Measurements from ENCODE around the gene APBB2. TPM values are rescaled to one million over a fixed set of nuclear protein-coding genes. Genes with fewer than 3 reads are reported as not detected.
"Not testable (repeated sequence)": the region's sequence is repeated elsewhere in the genome, so short reads cannot be mapped to it uniquely, and the experiment has no call there.

The APBB2 gene
- total RNA-seq, 1 donor from 2014 or later: 1.7 TPM

DNA sequence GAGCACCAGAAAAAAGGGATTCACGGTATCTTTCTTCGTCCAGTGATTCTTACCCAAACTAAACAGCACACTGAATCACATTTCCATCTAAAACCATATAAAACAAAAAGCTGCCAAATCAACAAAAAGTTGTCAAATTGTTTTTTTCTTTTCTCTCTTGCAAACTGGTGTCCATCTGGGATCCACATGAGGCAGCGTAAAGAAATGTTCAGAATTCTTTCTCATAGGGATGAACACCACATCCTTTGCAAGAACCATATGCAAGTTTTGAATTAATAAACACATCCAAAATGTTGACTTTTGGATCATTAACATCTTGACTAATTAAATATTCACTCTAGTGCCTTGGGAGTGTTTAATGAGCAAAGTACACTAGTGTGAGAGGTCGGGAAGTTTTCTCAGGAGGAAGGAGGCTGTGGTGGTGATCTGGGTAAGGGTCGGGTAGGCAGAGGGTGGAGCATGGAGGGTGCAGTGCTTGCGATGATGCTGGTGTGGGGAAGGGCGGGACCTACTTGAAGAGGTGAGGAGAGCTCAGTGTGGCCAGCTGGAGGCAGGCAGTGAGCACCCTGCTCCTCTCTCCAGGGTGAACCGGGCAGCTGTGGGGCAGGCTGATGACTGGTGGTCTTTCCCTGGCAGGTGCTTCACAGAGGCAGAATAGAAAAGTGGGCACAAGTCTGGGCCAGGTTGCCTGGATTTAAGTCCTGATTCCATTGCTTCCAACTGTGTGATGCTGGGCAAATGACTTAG lies 391.7 kb downstream of the APBB2 start:
- DNase-seq: no peak
- intact Hi-C loops (cut with micrococcal nuclease): no loop called here
- Mint-ChIP-seq H3K4me1 (no peaks in the 10 kb centered on the region), H3K27me3 (no peaks in the 10 kb centered on the region), H3K9me3 (no peaks in the 10 kb centered on the region), H3K4me3 (no peak overlapping the region), H3K36me3 (ENCODE audit: low read depth) (no peaks in the 10 kb centered on the region), H3K27ac (no peak overlapping the region)

DNA sequence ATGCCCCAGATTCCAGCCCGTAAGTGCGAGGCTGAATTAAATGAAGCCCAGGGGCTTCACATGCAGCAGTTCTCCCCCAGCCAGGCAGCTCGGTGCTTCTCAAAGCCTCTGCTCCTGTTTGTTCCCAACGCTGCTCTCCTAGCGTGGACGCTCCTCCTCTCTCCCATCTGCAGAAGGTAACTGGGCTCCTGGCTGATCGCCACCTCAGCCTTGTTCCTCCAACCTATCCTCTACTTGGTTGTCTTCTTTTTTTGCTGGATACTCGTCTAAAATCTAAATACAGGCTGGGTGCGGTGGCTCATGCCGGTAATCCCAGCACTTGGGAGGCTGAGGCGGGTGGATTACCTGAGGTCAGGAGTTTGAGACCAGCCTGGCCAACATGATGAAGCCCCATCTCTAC lies 394.2 kb downstream of the APBB2 start:
- no peak for DNase-seq
- intact Hi-C loops (cut with micrococcal nuclease): no loop called here
- Mint-ChIP-seq H3K36me3 (ENCODE audit: low read depth) (no peaks in the 10 kb centered on the region), H3K4me1 (no peaks in the 10 kb centered on the region), H3K9me3 (no peaks in the 10 kb centered on the region), H3K27ac (no peak overlapping the region), H3K27me3 (no peaks in the 10 kb centered on the region), H3K4me3 (no peak overlapping the region)

DNA sequence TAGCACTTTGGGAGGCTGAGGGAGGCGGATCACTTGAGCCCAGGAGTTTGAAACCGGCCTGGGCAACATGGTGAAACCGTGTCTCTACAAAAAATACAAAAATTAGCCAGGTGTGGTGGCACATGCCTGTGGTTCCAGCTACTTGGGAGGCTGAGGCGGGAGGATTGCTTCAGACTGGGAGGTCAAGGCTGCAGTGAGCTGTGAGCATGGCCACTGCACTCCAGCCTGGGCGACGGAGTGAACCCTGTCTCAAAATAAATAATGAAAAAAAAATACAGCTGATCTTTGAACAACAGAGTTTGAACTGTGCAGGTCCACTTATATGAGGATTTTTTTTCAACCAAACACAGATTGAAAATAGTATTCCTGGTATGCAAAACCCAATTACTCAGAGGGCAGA lies 397.2 kb downstream of the APBB2 start:
- H3K36me3 Mint-ChIP-seq (ENCODE audit: low read depth); H3K4me3 Mint-ChIP-seq; intact Hi-C loops (cut with micrococcal nuclease); H3K27ac Mint-ChIP-seq; H3K9me3 Mint-ChIP-seq; DNase-seq; H3K27me3 Mint-ChIP-seq; H3K4me1 Mint-ChIP-seq: not testable (repeated sequence)

DNA sequence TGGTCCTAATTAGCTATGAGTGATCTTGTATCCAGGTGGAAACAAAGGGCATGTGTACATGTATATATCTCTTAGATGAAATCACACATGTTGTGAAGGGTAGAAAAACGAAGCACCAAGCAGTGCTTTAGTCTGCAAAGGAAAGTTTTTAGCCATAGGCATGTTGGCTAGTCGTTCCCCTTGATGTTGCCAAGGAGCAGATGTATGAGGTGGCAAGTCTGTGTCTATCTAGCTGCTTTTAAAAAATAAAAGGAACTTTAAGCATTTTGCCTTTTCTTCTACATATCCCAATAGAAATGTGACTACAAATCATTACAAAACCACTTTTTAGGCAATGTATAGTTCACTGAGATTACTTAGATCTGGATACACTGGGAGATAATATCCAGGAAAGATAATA lies 401.5 kb downstream of the APBB2 start:
- intact Hi-C loops (cut with micrococcal nuclease): no loop called here
- no peak for DNase-seq
- Mint-ChIP-seq H3K27ac (no peak overlapping the region), H3K9me3 (no peaks in the 10 kb centered on the region), H3K27me3 (peaks cover 8% of the 10 kb centered on the region), H3K4me1 (no peaks in the 10 kb centered on the region), H3K36me3 (ENCODE audit: low read depth) (no peaks in the 10 kb centered on the region), H3K4me3 (no peak overlapping the region)

DNA sequence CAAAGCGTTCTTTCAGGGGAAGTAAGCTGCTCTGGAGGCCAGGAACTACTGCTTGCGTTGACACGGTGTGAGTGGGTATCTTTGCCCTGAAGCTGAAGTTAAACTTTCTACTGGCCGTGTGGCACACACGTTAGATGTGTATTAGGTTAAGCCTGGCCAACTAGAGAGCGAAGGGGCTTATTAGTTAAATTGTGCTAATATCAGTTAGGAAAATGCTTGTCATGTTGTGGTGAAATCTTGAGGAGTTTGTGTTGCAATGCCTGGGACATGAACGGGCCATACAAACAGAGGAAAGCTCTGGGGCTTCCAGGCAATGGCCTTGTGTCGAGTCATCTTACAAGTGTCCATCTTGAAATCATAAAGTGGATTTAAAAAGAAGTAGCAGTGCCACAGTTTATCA lies 402.0 kb downstream of the APBB2 start:
- no peaks in the 10 kb centered on the region for H3K36me3 Mint-ChIP-seq (ENCODE audit: low read depth)
- intact Hi-C loops (cut with micrococcal nuclease): no loop called here

DNA sequence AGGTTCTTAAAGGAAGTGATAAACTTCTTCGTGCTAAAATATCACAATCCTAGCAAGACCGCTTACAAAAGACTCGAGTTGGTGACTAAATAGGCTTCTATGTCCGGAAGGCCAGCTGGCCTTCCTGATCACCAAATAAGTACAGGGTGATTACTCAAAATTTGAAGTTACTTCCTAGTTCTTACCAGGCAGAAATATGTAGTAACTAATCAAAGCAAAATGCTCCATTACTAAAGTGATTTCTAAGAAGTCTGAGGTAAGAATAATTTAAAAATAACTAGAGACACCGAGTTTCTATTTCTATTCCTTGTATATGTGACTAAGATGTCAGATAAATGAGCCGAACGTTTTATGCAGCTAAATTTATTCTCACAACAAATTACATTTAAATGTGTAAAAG lies 402.4 kb downstream of the APBB2 start:
- intact Hi-C loops (cut with micrococcal nuclease): no loop called here
- H3K27me3 Mint-ChIP-seq: peaks cover 9% of the 10 kb centered on the region
- no peak for DNase-seq
- no peaks in the 10 kb centered on the region for H3K4me1 Mint-ChIP-seq
- H3K9me3 Mint-ChIP-seq: no peaks in the 10 kb centered on the region
- H3K36me3 Mint-ChIP-seq (ENCODE audit: low read depth): no peaks in the 10 kb centered on the region
- H3K4me3 Mint-ChIP-seq: no peak overlapping the region
- no peak overlapping the region for H3K27ac Mint-ChIP-seq

More for the DNA sequence above, 402.0 kb downstream of the APBB2 start:
- no peak overlapping the region for H3K27ac Mint-ChIP-seq
- H3K27me3 Mint-ChIP-seq: peaks cover 8% of the 10 kb centered on the region
- no peaks in the 10 kb centered on the region for H3K9me3 Mint-ChIP-seq
- no peak for DNase-seq
- H3K4me3 Mint-ChIP-seq: no peak overlapping the region
- no peaks in the 10 kb centered on the region for H3K4me1 Mint-ChIP-seq

DNA sequence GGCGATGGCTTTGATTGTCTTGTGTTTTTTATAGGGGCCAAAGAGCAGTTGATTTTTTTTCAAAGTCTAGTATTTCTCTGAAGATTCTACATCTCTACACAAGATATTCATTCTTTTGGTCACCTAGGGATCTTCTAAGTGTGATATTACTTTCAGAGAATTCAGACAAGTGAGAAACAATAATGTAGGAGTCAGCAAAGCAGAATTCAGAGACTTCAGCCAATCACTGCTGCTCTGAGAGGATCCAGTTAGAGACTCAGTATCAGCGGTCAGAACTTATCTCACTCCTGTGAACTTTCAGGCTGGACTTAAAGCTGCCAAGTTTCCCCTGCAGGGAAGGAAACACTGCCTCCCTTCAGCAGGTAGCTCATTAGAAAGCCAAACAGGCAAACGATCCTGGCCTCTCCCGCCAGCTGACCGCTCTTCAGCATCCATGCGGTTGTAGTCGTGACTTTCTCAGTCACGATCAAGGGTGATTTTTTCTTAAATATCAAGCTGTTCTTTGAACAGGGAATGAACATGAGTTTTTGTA lies 405.4 kb downstream of the APBB2 start:
- no peaks in the 10 kb centered on the region for H3K36me3 Mint-ChIP-seq (ENCODE audit: low read depth)
- intact Hi-C loops (cut with micrococcal nuclease): no loop called here
- H3K4me3 Mint-ChIP-seq: no peak overlapping the region
- peaks cover 10% of the 10 kb centered on the region for H3K27me3 Mint-ChIP-seq
- H3K9me3 Mint-ChIP-seq: no peaks in the 10 kb centered on the region
- no peaks in the 10 kb centered on the region for H3K4me1 Mint-ChIP-seq
- DNase-seq: no peak
- H3K27ac Mint-ChIP-seq: no peak overlapping the region

DNA sequence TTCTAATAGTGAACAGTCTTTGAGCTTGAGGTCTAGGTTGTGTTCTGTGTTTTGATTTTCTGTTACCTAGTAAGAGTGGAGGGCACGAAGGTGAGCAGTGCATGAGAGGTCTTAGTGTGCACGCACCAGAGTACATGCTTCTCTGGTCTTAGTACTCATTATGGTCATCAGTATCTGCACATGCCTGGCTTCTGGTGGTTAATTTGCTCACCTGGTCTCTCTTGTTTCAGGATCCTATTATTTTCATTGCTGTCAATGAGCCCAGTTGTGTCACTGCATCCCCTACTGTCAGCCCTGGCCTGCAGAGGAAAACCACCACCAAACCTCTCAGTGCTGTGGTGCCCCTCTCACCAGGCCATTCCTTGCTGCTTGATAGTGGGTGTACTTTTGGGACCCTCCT lies 409.7 kb downstream of the APBB2 start:
- no peak overlapping the region for H3K27ac Mint-ChIP-seq
- intact Hi-C loops (cut with micrococcal nuclease): no loop called here
- no peak overlapping the region for H3K4me3 Mint-ChIP-seq
- no peak for DNase-seq
- no peaks in the 10 kb centered on the region for H3K9me3 Mint-ChIP-seq
- no peaks in the 10 kb centered on the region for H3K4me1 Mint-ChIP-seq
- H3K36me3 Mint-ChIP-seq (ENCODE audit: low read depth): no peaks in the 10 kb centered on the region
- H3K27me3 Mint-ChIP-seq: peaks cover 12% of the 10 kb centered on the region

DNA sequence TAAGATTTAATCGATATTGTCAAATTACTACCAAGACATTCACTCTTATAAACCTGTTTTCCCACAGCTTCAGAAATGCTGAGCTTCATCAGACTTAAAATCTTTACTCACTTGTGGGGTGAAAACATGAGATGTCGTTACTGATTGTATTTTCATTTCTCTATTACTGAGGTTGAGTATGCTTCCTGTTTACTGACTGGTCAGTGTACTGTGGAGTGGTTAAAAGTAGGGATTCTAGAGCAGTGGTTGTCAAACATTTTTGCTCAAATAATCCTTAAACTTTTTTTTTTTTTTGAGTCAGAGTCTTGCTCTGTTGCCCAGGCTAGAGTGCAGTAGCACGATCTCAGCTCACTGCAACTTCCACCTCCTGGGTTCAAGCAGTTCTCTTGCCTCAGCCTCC lies 414.3 kb downstream of the APBB2 start:
- H3K4me3 Mint-ChIP-seq: no peak overlapping the region
- H3K36me3 Mint-ChIP-seq (ENCODE audit: low read depth): no peaks in the 10 kb centered on the region
- intact Hi-C loops (cut with micrococcal nuclease): no loop called here
- H3K4me1 Mint-ChIP-seq: no peaks in the 10 kb centered on the region
- DNase-seq: no peak
- H3K27me3 Mint-ChIP-seq: peaks cover 5% of the 10 kb centered on the region
- H3K9me3 Mint-ChIP-seq: no peaks in the 10 kb centered on the region
- no peak overlapping the region for H3K27ac Mint-ChIP-seq

DNA sequence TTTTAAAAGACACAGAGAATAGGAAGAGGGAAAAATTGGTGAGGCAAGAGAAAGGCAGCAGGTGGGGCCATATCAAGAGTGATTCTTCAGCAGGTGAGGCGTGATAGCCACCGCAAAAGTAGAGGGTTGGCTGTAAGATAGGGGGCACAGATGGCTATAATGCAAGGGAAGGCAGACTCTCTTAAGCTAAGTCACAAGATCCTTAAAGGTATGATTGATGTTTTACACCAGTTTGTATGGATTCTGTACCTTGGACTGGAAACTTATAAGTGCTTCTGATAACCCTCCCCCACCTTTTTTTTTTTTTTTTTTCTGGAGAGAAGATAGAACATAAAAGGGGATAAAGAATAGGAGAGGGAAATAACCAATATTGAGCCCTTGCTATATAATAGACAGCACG lies 424.6 kb downstream of the APBB2 start:
- no peak overlapping the region for H3K27ac Mint-ChIP-seq
- intact Hi-C loops (cut with micrococcal nuclease): no loop called here
- no peaks in the 10 kb centered on the region for H3K9me3 Mint-ChIP-seq
- no peak overlapping the region for H3K4me3 Mint-ChIP-seq
- DNase-seq: no peak
- H3K36me3 Mint-ChIP-seq (ENCODE audit: low read depth): no peaks in the 10 kb centered on the region
- H3K4me1 Mint-ChIP-seq: no peaks in the 10 kb centered on the region
- peaks cover 13% of the 10 kb centered on the region for H3K27me3 Mint-ChIP-seq

DNA sequence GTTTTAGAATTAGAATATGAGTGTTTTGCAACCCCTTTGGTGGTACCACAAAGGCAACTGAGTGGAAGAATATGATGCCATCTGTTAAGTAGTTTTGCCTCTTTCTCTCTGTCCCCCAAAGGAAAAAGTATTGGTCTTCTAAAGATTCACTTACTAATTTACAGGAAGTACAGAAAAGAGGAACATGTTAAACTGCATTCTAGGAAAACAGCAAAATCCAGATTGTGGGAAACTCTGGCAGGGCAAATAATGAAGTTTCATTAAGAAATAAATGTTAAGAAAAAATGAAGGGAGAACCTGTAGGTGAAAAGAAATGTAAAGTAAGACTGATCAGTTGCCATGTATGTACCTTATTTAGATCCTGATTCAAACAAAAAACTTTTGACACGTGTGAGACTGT lies 425.3 kb downstream of the APBB2 start:
- H3K36me3 Mint-ChIP-seq (ENCODE audit: low read depth): no peaks in the 10 kb centered on the region
- H3K9me3 Mint-ChIP-seq: no peaks in the 10 kb centered on the region
- H3K4me3 Mint-ChIP-seq: no peak overlapping the region
- H3K27ac Mint-ChIP-seq: no peak overlapping the region
- H3K4me1 Mint-ChIP-seq: no peaks in the 10 kb centered on the region
- intact Hi-C loops (cut with micrococcal nuclease): no loop called here
- H3K27me3 Mint-ChIP-seq: peaks cover 19% of the 10 kb centered on the region
- DNase-seq: no peak

DNA sequence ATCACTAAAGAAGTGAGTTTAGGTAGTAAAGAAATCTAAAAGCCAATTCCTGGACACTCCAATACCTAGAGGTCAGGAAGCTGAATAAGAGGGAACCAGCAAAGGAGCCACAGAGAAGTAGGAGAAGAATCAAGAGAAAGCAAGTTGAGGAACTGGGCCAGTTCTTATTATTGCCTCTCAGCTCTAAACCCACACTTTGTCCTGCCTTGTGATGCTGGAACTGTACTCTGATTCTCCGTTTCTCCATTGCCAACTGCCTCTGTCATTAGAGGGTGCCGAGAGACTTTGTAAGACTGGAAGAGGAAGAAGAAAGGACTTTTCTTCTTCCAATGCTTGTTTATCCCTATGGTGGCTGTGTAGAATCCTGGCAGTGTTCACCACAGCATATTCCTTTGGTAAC lies 426.0 kb downstream of the APBB2 start:
- no peak for DNase-seq
- intact Hi-C loops (cut with micrococcal nuclease): no loop called here
- H3K4me1 Mint-ChIP-seq: no peaks in the 10 kb centered on the region

DNA sequence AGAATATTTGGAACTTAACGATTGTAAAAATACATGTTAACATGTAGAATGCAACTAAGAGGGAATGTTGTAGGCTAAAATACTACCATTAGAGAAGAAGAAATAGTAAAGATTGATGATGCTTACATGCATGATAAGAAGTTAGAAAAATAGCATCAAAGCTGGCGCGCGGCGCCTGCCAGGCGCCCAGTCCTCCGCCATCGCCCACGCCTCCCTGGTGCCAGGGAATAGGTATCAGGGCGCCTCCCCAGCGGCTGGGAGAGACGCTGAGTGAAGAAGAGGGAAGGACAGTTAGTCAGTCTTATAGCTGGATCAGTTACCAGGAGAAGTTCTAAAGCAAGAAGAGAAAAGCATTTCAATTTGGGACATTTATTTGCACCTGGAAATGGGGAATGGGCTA lies 428.6 kb downstream of the APBB2 start:
- no peak for DNase-seq
- no peaks in the 10 kb centered on the region for H3K9me3 Mint-ChIP-seq
- H3K27ac Mint-ChIP-seq: no peak overlapping the region
- no peak overlapping the region for H3K4me3 Mint-ChIP-seq
- intact Hi-C loops (cut with micrococcal nuclease): no loop called here
- no peaks in the 10 kb centered on the region for H3K4me1 Mint-ChIP-seq
- peaks cover 27% of the 10 kb centered on the region for H3K27me3 Mint-ChIP-seq
- H3K36me3 Mint-ChIP-seq (ENCODE audit: low read depth): no peaks in the 10 kb centered on the region

More for the DNA sequence above, 426.0 kb downstream of the APBB2 start:
- H3K4me3 Mint-ChIP-seq: no peak overlapping the region
- H3K27me3 Mint-ChIP-seq: peaks cover 21% of the 10 kb centered on the region
- no peaks in the 10 kb centered on the region for H3K36me3 Mint-ChIP-seq (ENCODE audit: low read depth)
- H3K27ac Mint-ChIP-seq: no peak overlapping the region
- no peaks in the 10 kb centered on the region for H3K9me3 Mint-ChIP-seq

DNA sequence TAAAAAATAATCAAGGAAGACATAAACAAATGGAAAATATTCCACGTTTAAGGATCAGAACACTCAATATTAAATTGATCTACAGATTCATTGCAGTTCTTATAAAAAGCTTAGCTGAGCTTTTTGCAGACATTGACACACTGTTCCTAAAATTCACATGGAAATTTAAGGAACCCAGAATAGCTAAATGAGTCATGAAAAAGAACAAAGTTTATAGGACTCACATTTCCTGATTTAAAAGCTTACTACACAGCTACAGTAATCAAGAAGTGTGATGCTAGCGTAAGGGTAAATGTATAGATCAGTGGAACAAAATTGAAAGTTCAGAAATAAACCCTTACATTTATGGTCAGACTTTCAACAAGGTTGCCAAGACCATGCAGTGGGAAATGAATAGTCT lies 431.5 kb downstream of the APBB2 start:
- no peak overlapping the region for H3K4me3 Mint-ChIP-seq
- peaks cover 21% of the 10 kb centered on the region for H3K27me3 Mint-ChIP-seq
- H3K36me3 Mint-ChIP-seq (ENCODE audit: low read depth): no peaks in the 10 kb centered on the region
- H3K27ac Mint-ChIP-seq: no peak overlapping the region
- intact Hi-C loops (cut with micrococcal nuclease): no loop called here
- no peak for DNase-seq
- H3K9me3 Mint-ChIP-seq: peaks cover 2% of the 10 kb centered on the region
- H3K4me1 Mint-ChIP-seq: no peaks in the 10 kb centered on the region

DNA sequence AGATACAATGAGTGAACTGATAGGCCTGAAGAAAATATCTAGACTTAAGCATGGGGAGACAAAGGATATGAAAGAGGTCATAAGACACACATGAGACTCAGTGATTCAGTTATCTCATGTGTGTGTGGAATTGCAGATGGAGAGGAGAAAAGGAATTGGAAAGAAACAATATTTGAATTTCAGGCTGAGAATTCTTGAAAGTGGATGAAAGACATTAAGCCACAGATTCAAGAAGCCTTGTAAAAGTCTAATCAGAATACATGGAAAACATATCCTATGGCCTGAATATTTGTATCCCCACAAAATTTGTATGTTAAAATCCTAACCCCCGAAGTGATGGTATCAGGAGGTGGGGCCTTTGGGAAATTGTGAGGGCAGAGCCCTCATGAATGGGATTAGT lies 436.3 kb downstream of the APBB2 start:
- Mint-ChIP-seq H3K4me3 (no peak overlapping the region), H3K27me3 (peaks cover 9% of the 10 kb centered on the region), H3K36me3 (ENCODE audit: low read depth) (no peaks in the 10 kb centered on the region), H3K9me3 (peaks cover 4% of the 10 kb centered on the region), H3K4me1 (no peaks in the 10 kb centered on the region), H3K27ac (no peak overlapping the region)
- intact Hi-C loops (cut with micrococcal nuclease): no loop called here
- no peak for DNase-seq
